ENCODE measurements around the gene AFF3.

DNA sequence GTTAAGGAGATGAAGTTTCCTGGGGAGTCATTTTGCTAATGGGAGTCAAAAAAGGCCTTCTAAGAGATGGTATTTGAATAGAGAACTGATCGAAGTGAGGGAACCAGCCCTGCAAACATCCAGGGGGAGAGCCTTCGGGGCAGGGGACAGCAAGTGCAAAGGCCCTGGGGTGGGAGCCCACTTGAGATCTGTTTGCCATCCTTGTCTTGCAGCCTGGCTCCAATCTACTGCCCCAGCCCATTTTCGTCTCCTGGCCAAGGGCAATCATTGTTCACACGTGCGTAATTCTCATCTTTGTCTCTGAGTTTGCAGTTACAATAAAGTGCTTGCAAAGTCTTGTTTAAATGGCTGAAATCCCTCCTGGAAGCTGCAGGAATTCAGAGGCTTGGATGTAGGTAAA is 43.1 kb upstream of the AFF3 start:
- TF ChIP-seq TCF12 (IDR thresholded peaks at IDR 0.05; ENCODE audit: low read depth) (no peak), RAD21 (IDR thresholded peaks at IDR 0.05; ENCODE audit: low read depth) (no peak)
- TF ChIP-seq, protein P1, sequence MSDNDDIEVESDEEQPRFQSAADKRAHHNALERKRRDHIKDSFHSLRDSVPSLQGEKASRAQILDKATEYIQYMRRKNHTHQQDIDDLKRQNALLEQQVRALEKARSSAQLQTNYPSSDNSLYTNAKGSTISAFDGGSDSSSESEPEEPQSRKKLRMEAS (IDR thresholded peaks at IDR 0.05): no peak

All from Ishikawa (cell line).